IMR-90 (cell line): ENCODE data around the gene RUNX1. TPM values are rescaled to one million over a fixed set of nuclear protein-coding genes. Genes with fewer than 3 reads are reported as not detected.

Experiments used
- ATAC-seq: fragments of 200-7000 bp; cut with Tn5 transposase; 2 replicates; pipeline ENCODE4 v1.9.1; 2020; ENCODE audit warnings: low read depth, mild to moderate bottlenecking, moderate library complexity
- BruUV-seq: library from RNA; stranded (reverse); fragments of 400-500 nt; replicated peaks from 2 replicates; lab custom pipeline; 2021; lab: Mats Ljungman, UMichigan
- CTCF ChIA-PET: fragments of 300-600 bp; formaldehyde crosslinking; extraction: SDS; loops from one replicate; lab custom pipeline; 2021; ENCODE audit warnings: antibody characterized with exemption; lab: Yijun Ruan, JAX
- POLR2A ChIA-PET: fragments of 300-600 bp; sonication (Branson Sonifier 250); formaldehyde crosslinking; loops from one replicate; lab custom pipeline; 2022; ENCODE audit warnings: antibody characterized with exemption; ENCODE audit not compliant: unreplicated experiment; lab: Charles Lee
- DNase-seq: peaks from one replicate; pipeline ENCODE4 v3.0.0; 2013
- H2AFZ ChIP-seq: replicated peaks from 2 replicates; pipeline ENCODE3; 2013; ENCODE audit warnings: low read length, mild to moderate bottlenecking; ENCODE audit not compliant: poor library complexity
- H2AK5ac ChIP-seq: 2 replicates; pipeline ENCODE4 v1.6.1; 2013; ENCODE audit warnings: low read depth, low read length, inconsistent platforms
- H2AK9ac ChIP-seq: replicated peaks from 2 replicates; pipeline ENCODE3; 2013; ENCODE audit warnings: mild to moderate bottlenecking, low read depth, low read length, moderate library complexity; ENCODE audit not compliant: poor library complexity
- H2BK120ac ChIP-seq: 2 replicates; pipeline ENCODE4 v1.6.1; 2013; ENCODE audit warnings: low read depth, low read length, inconsistent platforms
- H2BK15ac ChIP-seq: 3 replicates; pipeline ENCODE4 v1.6.1; 2013; ENCODE audit warnings: low read depth, low read length, inconsistent platforms
- H2BK20ac ChIP-seq: 2 replicates; pipeline ENCODE4 v1.6.1; 2013; ENCODE audit warnings: low read depth, mild to moderate bottlenecking, inconsistent platforms, low read length, moderate library complexity
- H2BK5ac ChIP-seq: 2 replicates; pipeline ENCODE4 v1.6.1; 2013; ENCODE audit warnings: mild to moderate bottlenecking, low read depth, low read length, inconsistent platforms; ENCODE audit not compliant: poor library complexity, severe bottlenecking
- H3K14ac ChIP-seq: replicated peaks from 2 replicates; pipeline ENCODE4 v1.6.1; 2013; ENCODE audit warnings: low read depth, low read length, inconsistent platforms
- H3K18ac ChIP-seq: 2 replicates; pipeline ENCODE4 v1.6.1; 2013; ENCODE audit warnings: low read depth, low read length, control low read depth
- H3K23ac ChIP-seq: 2 replicates; pipeline ENCODE4 v1.6.1; 2013; ENCODE audit warnings: low read depth, low read length, inconsistent platforms
- H3K27ac ChIP-seq: 2 replicates; pipeline ENCODE4 v1.5.1; 2013; ENCODE audit warnings: mild to moderate bottlenecking, control low read depth, low read length; ENCODE audit not compliant: insufficient read depth
- H3K27me3 ChIP-seq: 2 replicates; pipeline ENCODE4 v1.6.1; 2013; ENCODE audit warnings: low read length; ENCODE audit not compliant: control insufficient read depth, insufficient read depth
- H3K36me3 ChIP-seq: 2 replicates; pipeline ENCODE4 v1.6.1; 2013; ENCODE audit warnings: low read length, mixed read lengths; ENCODE audit not compliant: control insufficient read depth, insufficient read depth
- H3K4ac ChIP-seq: 2 replicates; pipeline ENCODE4 v1.6.1; 2013; ENCODE audit warnings: low read depth, low read length, inconsistent platforms
- H3K4me1 ChIP-seq: 2 replicates; pipeline ENCODE4 v1.6.1; 2013; ENCODE audit warnings: low read length, mixed read lengths; ENCODE audit not compliant: control insufficient read depth, insufficient read depth
- H3K4me2 ChIP-seq: 2 replicates; pipeline ENCODE4 v1.6.1; 2013; ENCODE audit warnings: low read depth, mild to moderate bottlenecking, control low read depth, low read length, moderate library complexity
- H3K4me3 ChIP-seq: 2 replicates; pipeline ENCODE4 v1.5.1; 2013; ENCODE audit warnings: low read depth, mild to moderate bottlenecking, control low read depth, low read length, moderate library complexity; ENCODE audit not compliant: insufficient read depth
- H3K56ac ChIP-seq: 2 replicates; pipeline ENCODE4 v1.6.1; 2013; ENCODE audit warnings: low read length, inconsistent platforms; ENCODE audit not compliant: insufficient read depth; ENCODE audit errors: extremely low read depth
- H3K79me1 ChIP-seq, 2 experiments: 2 replicates each; pipeline ENCODE4 v1.6.1; 2013; ENCODE audit warnings: low read length in 2 of 2, inconsistent platforms in 1 of 2, low read depth in 1 of 2
- H3K9ac ChIP-seq: 2 replicates; pipeline ENCODE4 v1.6.1; 2013; ENCODE audit warnings: low read depth, low read length, control low read depth
- H3K9me1 ChIP-seq: 2 replicates; pipeline ENCODE4 v1.6.1; 2013; ENCODE audit warnings: low read length, inconsistent platforms; ENCODE audit not compliant: insufficient read depth
- H3K9me3 ChIP-seq: 2 replicates; pipeline ENCODE4 v1.6.1; 2013; ENCODE audit warnings: low read length; ENCODE audit not compliant: control insufficient read depth, insufficient read depth
- H4K20me1 ChIP-seq: 2 replicates; pipeline ENCODE4 v1.6.1; 2013; ENCODE audit warnings: low read length, inconsistent platforms; ENCODE audit not compliant: insufficient read depth
- H4K5ac ChIP-seq: 2 replicates; pipeline ENCODE4 v1.6.1; 2013; ENCODE audit warnings: mild to moderate bottlenecking, low read depth, low read length, control low read depth
- H4K8ac ChIP-seq, 2 experiments: 2 replicates each; pipeline ENCODE4 v1.6.1; 2013; ENCODE audit warnings: low read depth in 2 of 2, low read length in 2 of 2, control low read depth in 1 of 2, inconsistent platforms in 1 of 2
- H4K91ac ChIP-seq: 2 replicates; pipeline ENCODE4 v1.6.1; 2013; ENCODE audit warnings: low read depth, low read length, inconsistent platforms; ENCODE audit not compliant: insufficient read depth
- CHD1 ChIP-seq: IDR thresholded peaks from 2 replicates; pipeline ENCODE4 v1.6.1; 2012; ENCODE audit warnings: low read depth, low read length, improper control_type of control experiment
- MAFK ChIP-seq: IDR thresholded peaks from 2 replicates; pipeline ENCODE4 v1.6.1; 2012; ENCODE audit warnings: low read depth, low read length, improper control_type of control experiment
- MXI1 ChIP-seq: IDR thresholded peaks from 2 replicates; pipeline ENCODE4 v1.6.1; 2012; ENCODE audit warnings: low read depth, mild to moderate bottlenecking, low read length, moderate library complexity, borderline replicate concordance
- NFE2L2 ChIP-seq: fragments of 150-350 bp; IDR thresholded peaks from 2 replicates; pipeline ENCODE4 v1.6.1; 2016; ENCODE audit warnings: low read depth, mild to moderate bottlenecking, low read length
- RAD21 ChIP-seq: IDR thresholded peaks from 2 replicates; pipeline ENCODE4 v1.6.1; 2012; ENCODE audit warnings: low read length, improper control_type of control experiment
- WGBS, 2 experiments: methylation state at CpG; one replicate each; pipeline versions ENCODE4 v1.1.5 to v1.1.7; 2013; ENCODE audit warnings: missing lambda C conversion rate in 2 of 2; ENCODE audit not compliant: insufficient read length in 1 of 2; ENCODE audit errors: extremely low coverage in 2 of 2; 5-methylcytosine and 5-hydroxymethylcytosine counted together
- dilution Hi-C: fragments of 300-500 bp; cut with HindIII; formaldehyde crosslinking; loops from one replicate; pipeline ENCODE4 v1.14.3; 2018; ENCODE audit warnings: low sequenced_read_pairs; ENCODE audit not compliant: unreplicated experiment
- in situ Hi-C: fragments of 300-500 bp; cut with MboI; formaldehyde crosslinking; loops from 3 replicates; pipeline ENCODE4 v1.14.3; 2019; ENCODE audit warnings: low sequenced_read_pairs, inconsistent platforms, mixed read lengths
- intact Hi-C: fragments of 100-400 bp; cut with micrococcal nuclease; formaldehyde crosslinking; loops from 2 replicates; pipeline ENCODE4 v1.10.0; 2022
- polyA plus RNA-seq, 3 experiments: library from polyadenylated mRNA; depleted of rRNA; stranded (reverse); fragments of >200 nt; gene quantifications; 2 replicates each; pipeline ENCODE4 v1.2.3, GENCODE V29; 2012; ENCODE audit warnings: low replicate concordance in 1 of 3
- total RNA-seq: library from RNA; depleted of rRNA; stranded (reverse); fragments of >200 nt; gene quantifications from 2 replicates; pipeline ENCODE4 v1.2.3, GENCODE V29; 2012
- TF ChIP-seq, protein P1 (sequence below): fragments of 150-350 bp; IDR thresholded peaks from 2 replicates; pipeline ENCODE4 v1.6.1; 2017; ENCODE audit warnings: mild to moderate bottlenecking, antibody characterized with exemption, low read length, low read depth
- TF ChIP-seq, protein P2 (sequence below): conservative IDR thresholded peaks from 2 replicates; pipeline ENCODE4 v1.5.1; 2012; ENCODE audit warnings: mild to moderate bottlenecking, low read depth, low read length, improper control_type of control experiment

RUNX1 gene
- total and polyA plus RNA-seq, 2 of the 4 experiments (the other 2 are of a cell fraction): 34.5 to 56.5 TPM

DNA sequence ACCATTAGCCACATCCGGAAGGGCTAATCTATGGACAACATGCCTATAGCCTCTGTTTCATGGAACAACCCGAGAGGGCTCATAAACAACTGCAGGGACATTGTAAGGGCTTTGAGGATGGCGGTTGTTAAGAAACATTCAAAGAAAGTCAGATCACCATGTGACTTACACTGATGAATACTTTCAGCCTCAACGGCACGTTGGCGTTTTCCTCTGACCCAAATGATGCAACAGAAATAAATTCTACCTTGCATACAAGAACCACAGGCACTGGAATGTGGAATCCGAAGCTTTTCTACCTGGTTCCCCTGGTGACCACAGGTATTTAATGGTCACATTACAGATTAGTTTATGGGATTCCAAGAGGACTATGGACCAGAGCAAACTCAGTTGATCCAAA is 273.3 kb downstream of the RUNX1 start:
- no peaks in the 10 kb centered on the region for H3K79me1 ChIP-seq
- no peaks in the 10 kb centered on the region for H3K9me3 ChIP-seq
- TF ChIP-seq MAFK: no peak
- TF ChIP-seq RAD21: no peak
- TF ChIP-seq CHD1: no peak
- TF ChIP-seq, protein P1, sequence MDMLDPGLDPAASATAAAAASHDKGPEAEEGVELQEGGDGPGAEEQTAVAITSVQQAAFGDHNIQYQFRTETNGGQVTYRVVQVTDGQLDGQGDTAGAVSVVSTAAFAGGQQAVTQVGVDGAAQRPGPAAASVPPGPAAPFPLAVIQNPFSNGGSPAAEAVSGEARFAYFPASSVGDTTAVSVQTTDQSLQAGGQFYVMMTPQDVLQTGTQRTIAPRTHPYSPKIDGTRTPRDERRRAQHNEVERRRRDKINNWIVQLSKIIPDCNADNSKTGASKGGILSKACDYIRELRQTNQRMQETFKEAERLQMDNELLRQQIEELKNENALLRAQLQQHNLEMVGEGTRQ: no peak
- TF ChIP-seq NFE2L2: no peak
- TF ChIP-seq MXI1: no peak
- TF ChIP-seq, protein P2, sequence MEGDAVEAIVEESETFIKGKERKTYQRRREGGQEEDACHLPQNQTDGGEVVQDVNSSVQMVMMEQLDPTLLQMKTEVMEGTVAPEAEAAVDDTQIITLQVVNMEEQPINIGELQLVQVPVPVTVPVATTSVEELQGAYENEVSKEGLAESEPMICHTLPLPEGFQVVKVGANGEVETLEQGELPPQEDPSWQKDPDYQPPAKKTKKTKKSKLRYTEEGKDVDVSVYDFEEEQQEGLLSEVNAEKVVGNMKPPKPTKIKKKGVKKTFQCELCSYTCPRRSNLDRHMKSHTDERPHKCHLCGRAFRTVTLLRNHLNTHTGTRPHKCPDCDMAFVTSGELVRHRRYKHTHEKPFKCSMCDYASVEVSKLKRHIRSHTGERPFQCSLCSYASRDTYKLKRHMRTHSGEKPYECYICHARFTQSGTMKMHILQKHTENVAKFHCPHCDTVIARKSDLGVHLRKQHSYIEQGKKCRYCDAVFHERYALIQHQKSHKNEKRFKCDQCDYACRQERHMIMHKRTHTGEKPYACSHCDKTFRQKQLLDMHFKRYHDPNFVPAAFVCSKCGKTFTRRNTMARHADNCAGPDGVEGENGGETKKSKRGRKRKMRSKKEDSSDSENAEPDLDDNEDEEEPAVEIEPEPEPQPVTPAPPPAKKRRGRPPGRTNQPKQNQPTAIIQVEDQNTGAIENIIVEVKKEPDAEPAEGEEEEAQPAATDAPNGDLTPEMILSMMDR: no peak
- 80% methylated on average over 2 of the region's 7 CpGs; no CpG with 5 or more reads in 1 of the 2 experiments for WGBS, 2 experiments
- H4K20me1 ChIP-seq: no peaks in the 10 kb centered on the region
- no peaks in the 10 kb centered on the region; the same call in 1 of the 2 replicates for H3K27me3 ChIP-seq
- no peaks in the 10 kb centered on the region for H3K9me1 ChIP-seq
- H3K27ac ChIP-seq: no peak overlapping the region
- H3K23ac ChIP-seq: no peak overlapping the region
- ATAC-seq (no peak), DNase-seq (no peak)
- H3K4me2 ChIP-seq: no peak overlapping the region
- H2BK20ac ChIP-seq: no peak overlapping the region
- H4K91ac ChIP-seq: no peak overlapping the region
- H3K9ac ChIP-seq: no peak overlapping the region
- H3K56ac ChIP-seq: no peak overlapping the region
- H3K4me1 ChIP-seq: peaks cover 4% of the 10 kb centered on the region
- H2AK5ac ChIP-seq: no peak overlapping the region
- H2BK120ac ChIP-seq: no peak overlapping the region
- no peak overlapping the region for H3K14ac ChIP-seq
- H3K18ac ChIP-seq: no peak overlapping the region
- no peak overlapping the region for H4K8ac ChIP-seq
- in situ Hi-C loops: no loop called here
- ChIA-PET POLR2A (no interaction called here), CTCF (interaction anchor here (0.6 to 0.8 kb wide), 2 partner anchors 30 to 1574 kb away, joined by 3 to 4 read pairs; no protein-coding TSS in a partner anchor)
- H2AFZ ChIP-seq: no peak overlapping the region
- no peak overlapping the region for H3K4me3 ChIP-seq
- H3K36me3 ChIP-seq: no peaks in the 10 kb centered on the region
- BruUV-seq: no TSS peak
- no peak overlapping the region for H2BK15ac ChIP-seq
- intact Hi-C loops: no loop called here
- dilution Hi-C loops: no loop called here
- no peak overlapping the region for H2BK5ac ChIP-seq
- no peak overlapping the region for H2AK9ac ChIP-seq
- no peak overlapping the region for H3K4ac ChIP-seq
- no peak overlapping the region for H4K5ac ChIP-seq
